RWPE2 (cell line): ENCODE measurements around the gene SP140L.

Experiments
- ATAC-seq: fragments of 200-7000 bp; cut with Tn5 transposase; 3 replicates; pipeline ENCODE4 v1.9.1; 2021; ENCODE audit warnings: low read depth
- DNase-seq: peaks from one replicate; pipeline ENCODE4 v3.0.0-alpha.2; 2020; ENCODE audit warnings: low spot score
- H3K27ac ChIP-seq: fragments of 450-650 bp; 2 replicates; pipeline ENCODE4 v1.5.1; 2017; ENCODE audit warnings: mild to moderate bottlenecking; ENCODE audit not compliant: poor library complexity, severe bottlenecking
- H3K27me3 ChIP-seq: fragments of 250-450 bp; sonication (Bioruptor Pico); 2 replicates; pipeline ENCODE4 v1.5.1; 2021; ENCODE audit warnings: mild to moderate bottlenecking, moderate library complexity; ENCODE audit not compliant: insufficient read depth, poor library complexity, severe bottlenecking
- H3K36me3 ChIP-seq: fragments of 250-450 bp; sonication (Bioruptor Pico); 2 replicates; pipeline ENCODE4 v1.5.1; 2020; ENCODE audit warnings: low read depth, mild to moderate bottlenecking, moderate library complexity
- H3K4me1 ChIP-seq: fragments of 250-450 bp; sonication (Bioruptor Pico); 2 replicates; pipeline ENCODE4 v1.5.1; 2021; ENCODE audit warnings: mild to moderate bottlenecking, moderate library complexity; ENCODE audit not compliant: insufficient read depth, poor library complexity, severe bottlenecking
- H3K4me3 ChIP-seq: fragments of 250-450 bp; sonication (Bioruptor Pico); 2 replicates; pipeline ENCODE4 v1.5.1; 2021; ENCODE audit warnings: mild to moderate bottlenecking, moderate library complexity; ENCODE audit not compliant: severe bottlenecking
- H3K9me3 ChIP-seq: fragments of 250-450 bp; sonication (Bioruptor Pico); 2 replicates; pipeline ENCODE4 v1.5.1; 2021; ENCODE audit warnings: mild to moderate bottlenecking, moderate library complexity; ENCODE audit not compliant: severe bottlenecking
- CTCF ChIP-seq: fragments of 450-650 bp; IDR thresholded peaks from one replicate; pipeline ENCODE4 v1.5.1; 2017; ENCODE audit warnings: mild to moderate bottlenecking, moderate library complexity; ENCODE audit not compliant: poor library complexity, severe bottlenecking

SP140L gene

DNA sequence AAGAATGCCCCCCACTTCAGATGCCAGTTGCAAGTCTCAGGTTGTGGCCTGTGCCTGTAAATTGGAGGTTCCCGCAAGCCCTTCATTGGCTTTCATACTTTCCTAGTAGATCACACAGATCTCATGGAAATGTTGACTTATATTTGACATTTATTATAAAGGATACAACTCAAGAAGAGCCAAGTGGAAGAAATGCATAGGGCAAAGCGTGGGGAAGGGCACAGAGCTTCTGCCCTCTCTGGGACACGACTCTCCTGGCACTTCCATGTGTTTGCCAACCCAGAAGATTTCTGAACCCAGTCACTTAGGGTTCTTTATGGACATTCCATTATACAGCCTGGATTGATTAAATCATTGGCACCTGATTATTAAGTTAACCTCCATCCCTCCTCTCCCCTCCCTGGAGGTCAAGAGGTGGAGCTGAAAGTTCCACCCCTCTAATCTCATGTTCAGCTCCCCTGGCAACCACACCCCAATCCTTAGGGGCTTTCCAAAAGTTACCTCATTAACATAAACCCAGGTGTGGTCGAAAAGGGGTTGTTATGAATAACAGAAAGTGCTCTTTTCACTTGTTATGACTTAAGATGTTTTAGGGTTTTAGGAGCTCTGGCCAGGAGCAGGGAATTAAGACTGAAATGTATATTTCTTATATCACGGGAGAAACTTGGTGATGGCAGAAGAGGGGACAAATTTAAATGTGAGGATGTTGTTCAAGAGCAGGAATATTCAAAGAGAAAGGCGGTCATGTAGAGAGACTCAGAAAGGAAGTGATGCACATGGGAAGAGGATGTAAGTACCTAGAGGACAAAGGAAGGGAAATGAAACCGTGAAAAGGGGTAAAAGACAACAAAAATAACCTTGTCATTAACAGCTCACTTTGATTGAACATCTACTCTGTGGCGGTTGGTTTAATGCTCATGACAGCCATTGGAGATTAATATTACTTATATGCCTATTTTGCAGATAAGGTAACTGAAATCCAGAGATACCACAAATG lies 120.8 kb downstream of the SP140L start:
- TF ChIP-seq CTCF: no peak
- H3K4me1 ChIP-seq: no peaks in the 10 kb centered on the region
- no peak overlapping the region for H3K27ac ChIP-seq
- H3K9me3 ChIP-seq: no peaks in the 10 kb centered on the region
- ATAC-seq: no peak
- peaks cover 45% of the 10 kb centered on the region for H3K36me3 ChIP-seq
- H3K4me3 ChIP-seq: no peak overlapping the region
- no peak for DNase-seq
- no peaks in the 10 kb centered on the region for H3K27me3 ChIP-seq

DNA sequence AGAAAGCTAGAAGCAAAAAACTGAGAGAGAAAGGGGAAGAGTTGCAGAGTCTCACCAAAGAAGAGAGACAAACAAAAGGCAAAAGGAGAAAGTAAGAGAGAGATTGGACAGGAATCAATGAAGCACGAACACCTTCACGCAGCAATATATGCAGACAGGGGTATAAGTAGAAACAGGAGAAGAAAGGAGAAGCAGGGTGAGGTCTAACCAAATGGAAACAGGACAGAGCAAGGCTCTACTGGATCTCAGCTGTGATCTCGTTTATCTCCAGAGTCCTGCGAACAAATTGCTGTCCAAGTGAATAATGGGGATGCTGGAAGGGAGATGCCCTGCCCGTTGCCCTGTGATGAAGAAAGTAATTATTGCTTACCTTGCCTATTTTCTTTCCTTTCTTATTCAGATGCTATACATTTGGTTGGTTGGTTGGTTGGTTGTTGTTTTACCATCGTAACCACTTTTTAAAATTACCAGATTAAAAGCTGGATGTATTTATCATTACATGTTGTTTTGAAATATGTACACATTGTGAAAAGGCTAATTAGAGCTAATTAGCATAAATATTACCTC lies 123.0 kb downstream of the SP140L start:
- Histone ChIP-seq H3K9me3 (no peaks in the 10 kb centered on the region), H3K36me3 (peaks cover 53% of the 10 kb centered on the region), H3K27me3 (no peaks in the 10 kb centered on the region), H3K4me3 (no peak overlapping the region), H3K27ac (no peak overlapping the region), H3K4me1 (no peaks in the 10 kb centered on the region)
- TF ChIP-seq CTCF: no peak
- no peak for DNase-seq
- no peak for ATAC-seq

- no peak for TF ChIP-seq CTCF
- no peak overlapping the region for H3K4me3 ChIP-seq
- H3K27me3 ChIP-seq: no peaks in the 10 kb centered on the region
- H3K9me3 ChIP-seq: no peaks in the 10 kb centered on the region
- no peak for DNase-seq
- ATAC-seq: no peak
- peaks cover 50% of the 10 kb centered on the region for H3K36me3 ChIP-seq
- no peak overlapping the region for H3K27ac ChIP-seq
- no peaks in the 10 kb centered on the region for H3K4me1 ChIP-seq
Observed at GRCh38 chr2:230453006-230453405, 126.0 kb downstream of the SP140L start.
